ENCODE results near the gene ZBTB47.

DNA sequence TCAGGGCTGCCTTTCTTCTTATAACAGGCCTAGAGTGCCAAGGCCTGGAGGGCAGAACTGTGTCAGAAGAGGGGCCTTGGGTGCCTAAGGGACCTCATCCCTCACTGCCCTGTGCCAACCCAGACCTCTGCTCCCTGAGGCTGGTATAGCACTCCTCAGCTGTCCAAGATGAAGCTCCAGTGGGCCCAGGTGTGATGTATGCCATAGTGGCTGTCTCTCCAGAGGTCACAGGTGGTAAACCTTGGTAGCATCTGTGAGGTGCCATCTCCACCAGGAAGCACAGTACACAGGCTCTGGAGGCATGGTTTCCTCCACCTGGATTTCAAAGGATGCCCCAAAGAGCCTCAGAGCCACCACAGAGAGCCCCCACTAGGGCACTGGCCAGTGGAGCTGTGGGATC is 19.6 kb downstream of the ZBTB47 start:
- TF ChIP-seq EZH2 (IDR thresholded peaks at IDR 0.05; ENCODE audit: insufficient read depth, poor library complexity, severe bottlenecking) (no peak), EZH2phosphoT487 (IDR thresholded peaks at IDR 0.05; ENCODE audit: insufficient read depth, low read depth) (no peak)

All from GM23248 (cell line).